GM19467 (cell line): ENCODE results near the gene INTS2.
"Not testable (repeated sequence)": the region's sequence is repeated elsewhere in the genome, so short reads cannot be mapped to it uniquely, and the experiment has no call there.

Source experiments
- ATAC-seq: cut with Tn5 transposase; IDR thresholded peaks from one replicate; pipeline ENCODE4 v1.9.1; 2021; ENCODE audit warnings: mild to moderate bottlenecking, moderate library complexity; ENCODE audit not compliant: unreplicated experiment

The INTS2 gene

GRCh38 chr17:61852857-61853256 is 74.9 kb downstream of the INTS2 start:
- ATAC-seq, result no peak

- ATAC-seq, result no peak
Measured at GRCh38 chr17:61849674-61850073, 78.1 kb downstream of the INTS2 start.

GRCh38 chr17:61848896-61849295 is 78.9 kb downstream of the INTS2 start:
- no peak for ATAC-seq

- no peak for ATAC-seq
Measured at GRCh38 chr17:61848247-61848646, 79.5 kb downstream of the INTS2 start.

- ATAC-seq, result no peak
Measured at GRCh38 chr17:61847659-61848058, 80.1 kb downstream of the INTS2 start.

GRCh38 chr17:61846761-61847375 is 80.9 kb downstream of the INTS2 start:
- no peak for ATAC-seq

- no peak for ATAC-seq
Measured at GRCh38 chr17:61846088-61846487, 81.7 kb downstream of the INTS2 start.

- no peak for ATAC-seq
Measured at GRCh38 chr17:61843435-61843834, 84.3 kb downstream of the INTS2 start.

- no peak for ATAC-seq
Measured at GRCh38 chr17:61842899-61843298, 84.9 kb downstream of the INTS2 start.

GRCh38 chr17:61839300-61839786 is 88.4 kb downstream of the INTS2 start:
- no peak for ATAC-seq

GRCh38 chr17:61837175-61838051 is 90.4 kb downstream of the INTS2 start:
- ATAC-seq, result no peak

GRCh38 chr17:61836266-61837174 is 91.3 kb downstream of the INTS2 start:
- no peak for ATAC-seq

- ATAC-seq, result no peak
Measured at GRCh38 chr17:61835606-61836005, 92.2 kb downstream of the INTS2 start.

GRCh38 chr17:61834610-61835009 is 93.2 kb downstream of the INTS2 start:
- no peak for ATAC-seq

GRCh38 chr17:61833536-61834193 is 94.1 kb downstream of the INTS2 start:
- ATAC-seq, result no peak

- ATAC-seq, result no peak
Measured at GRCh38 chr17:61832463-61832862, 95.3 kb downstream of the INTS2 start.

GRCh38 chr17:61831099-61831498 is 96.7 kb downstream of the INTS2 start:
- no peak for ATAC-seq

GRCh38 chr17:61828694-61829093 is 99.1 kb downstream of the INTS2 start:
- ATAC-seq, result no peak

- ATAC-seq, result no peak
Measured at GRCh38 chr17:61827649-61828395, 100.0 kb downstream of the INTS2 start.

GRCh38 chr17:61826866-61827265 is 100.9 kb downstream of the INTS2 start:
- ATAC-seq, result not testable (repeated sequence)
